ENCODE measurements around the gene EEF1G. TPM values are rescaled to one million over a fixed set of nuclear protein-coding genes. Genes with fewer than 3 reads are reported as not detected.

Gene EEF1G
- total RNA-seq, 4 donors from 2014 or later: 337 to 1,276 (median 1,207) TPM

DNA sequence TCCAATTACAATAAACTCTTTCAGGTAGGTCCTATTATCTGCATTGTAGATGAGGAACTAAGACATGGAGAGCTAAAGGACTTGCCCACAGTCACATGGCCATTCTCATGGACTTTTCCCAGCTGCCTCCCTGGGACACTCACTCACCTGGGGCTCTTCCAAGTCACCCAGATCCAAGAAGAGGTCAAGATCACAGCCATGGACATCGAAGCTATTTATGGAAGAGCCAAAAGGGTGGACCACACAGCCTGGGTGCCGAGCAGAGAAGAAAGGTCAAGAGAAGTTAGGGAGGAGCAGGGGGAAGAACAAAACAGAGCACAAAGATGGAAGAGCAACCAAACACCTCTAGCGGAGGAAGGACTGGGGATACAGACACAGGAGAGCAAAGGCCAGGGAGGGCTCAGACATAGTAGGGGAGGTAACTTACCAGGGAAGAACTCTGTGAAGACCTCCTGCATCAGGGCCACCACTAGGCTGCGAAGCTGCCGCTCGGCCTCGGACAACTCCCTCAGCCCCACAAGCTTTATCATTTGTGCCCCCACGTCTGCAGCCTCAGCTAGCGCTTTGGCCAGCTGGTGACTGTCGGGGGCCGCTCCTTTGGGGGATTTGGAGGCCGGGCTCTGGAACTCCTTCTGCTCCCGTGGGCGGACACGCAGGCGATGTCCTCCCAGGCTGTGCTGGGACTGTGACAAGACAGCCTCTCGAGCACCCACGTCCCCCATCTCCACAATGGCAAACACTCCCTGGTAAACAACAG, 7.4 kb upstream of the EEF1G start:
- Histone ChIP-seq H3K4me1 (peaks cover 0 to 11% (median 10%) of the 10 kb centered on the region in 4 donors), H3K27me3 (no peaks in the 10 kb centered on the region), H3K27ac (no peak overlapping the region), H3K4me3 (no peak overlapping the region), H3K9me3 (no peaks in the 10 kb centered on the region), H3K36me3 (peaks cover 0 to 22% (median 2%) of the 10 kb centered on the region in 4 donors)
- intact Hi-C loops (cut with DNase I; ENCODE audit: low total_unique reads) (no loop called here), in situ Hi-C loops (cut with MboI; ENCODE audit: low pct_ligation_motif_present in 1 of 4, low pct_unique_long_range_greater_than_20kb in 1 of 4, low sequenced_read_pairs in 3 of 4) (loop anchor here in 1 of 4 donors (25.0 kb wide), 1 partner anchor 281 kb away; no protein-coding TSS in a partner anchor)
- DNase-seq: no peak
- TF ChIP-seq POLR2A (IDR thresholded peaks at IDR 0.05) (no peak), EP300 (IDR thresholded peaks at IDR 0.05; ENCODE audit: low read depth) (no peak), POLR2AphosphoS5 (IDR thresholded peaks at IDR 0.05) (no peak), CTCF (IDR thresholded peaks at IDR 0.05) (no peak)
- WGBS, 2 donors (ENCODE audit: low coverage in 1 of 2): 94% methylated on average over 18 of the region's 18 CpGs; no CpG with 5 or more reads in 1 of the 2 donors

DNA sequence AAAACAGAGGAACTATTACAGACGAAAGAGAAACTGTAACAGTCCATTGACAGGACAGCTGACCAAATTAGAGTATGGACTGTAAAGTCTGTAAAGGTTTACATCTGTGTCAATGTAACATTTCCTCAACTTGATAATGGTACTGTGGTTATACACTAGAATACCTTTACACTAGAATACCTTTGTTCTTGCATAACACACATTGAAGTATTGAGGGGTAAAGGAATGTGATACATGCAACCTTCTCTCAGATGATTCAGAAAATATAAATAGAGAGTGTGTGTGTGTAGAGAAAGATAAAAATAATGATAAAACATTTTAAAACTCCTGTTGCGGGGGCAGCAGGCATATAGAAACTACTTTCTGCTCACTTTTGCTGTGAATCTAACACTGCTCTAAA, 5.6 kb upstream of the EEF1G start:
- Histone ChIP-seq H3K27ac (no peak overlapping the region), H3K36me3 (peaks cover 0 to 17% (median 0%) of the 10 kb centered on the region in 4 donors), H3K4me1 (peaks cover 9 to 28% (median 26%) of the 10 kb centered on the region in 4 donors), H3K4me3 (no peak overlapping the region), H3K9me3 (no peaks in the 10 kb centered on the region), H3K27me3 (no peaks in the 10 kb centered on the region)
- TF ChIP-seq EP300 (IDR thresholded peaks at IDR 0.05; ENCODE audit: low read depth) (no peak), POLR2AphosphoS5 (IDR thresholded peaks at IDR 0.05) (no peak), POLR2A (IDR thresholded peaks at IDR 0.05) (no peak), CTCF (IDR thresholded peaks at IDR 0.05) (no peak)
- in situ Hi-C loops (cut with MboI; ENCODE audit: low pct_ligation_motif_present in 1 of 4, low pct_unique_long_range_greater_than_20kb in 1 of 4, low sequenced_read_pairs in 3 of 4) (loop anchor here in 1 of 4 donors (25.0 kb wide), 1 partner anchor 283 kb away; no protein-coding TSS in a partner anchor), intact Hi-C loops (cut with DNase I; ENCODE audit: low total_unique reads) (no loop called here)
- no peak for DNase-seq
- 67 to 94% methylated on average over 1 to 2 of the region's 2 CpGs for WGBS, 2 donors (ENCODE audit: low coverage in 1 of 2)

DNA sequence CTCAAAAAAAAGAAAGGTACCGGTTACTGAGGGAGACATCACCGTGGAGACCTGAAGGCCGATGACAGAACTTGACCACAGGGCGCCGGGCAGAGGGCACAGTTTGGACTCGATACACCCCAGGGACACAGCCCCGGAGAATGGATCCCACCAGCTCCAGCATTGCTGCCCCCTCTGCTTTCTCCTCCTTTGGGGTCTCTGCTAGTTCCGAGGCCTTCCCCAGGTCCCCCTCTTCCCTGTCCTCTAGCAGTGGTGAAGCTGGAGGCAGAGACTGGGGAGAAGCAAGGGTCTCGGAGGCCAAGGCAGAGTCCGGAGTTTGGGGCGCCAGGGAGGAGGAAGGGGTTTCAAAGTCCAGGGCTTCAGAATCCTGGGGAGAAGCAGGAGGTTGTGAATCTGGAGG, 4.8 kb upstream of the EEF1G start:
- Histone ChIP-seq H3K27me3 (no peaks in the 10 kb centered on the region), H3K36me3 (peaks cover 0 to 17% (median 0%) of the 10 kb centered on the region in 4 donors), H3K27ac (no peak overlapping the region), H3K9me3 (no peaks in the 10 kb centered on the region), H3K4me1 (peaks cover 9 to 28% (median 26%) of the 10 kb centered on the region in 4 donors), H3K4me3 (no peak overlapping the region)
- DNase-seq: no peak
- WGBS, 2 donors (ENCODE audit: low coverage in 1 of 2): 90 to 100% methylated on average over 1 to 11 of the region's 11 CpGs
- intact Hi-C loops (cut with DNase I; ENCODE audit: low total_unique reads): no loop called here
- TF ChIP-seq CTCF (IDR thresholded peaks at IDR 0.05) (no peak), POLR2AphosphoS5 (IDR thresholded peaks at IDR 0.05) (no peak), POLR2A (IDR thresholded peaks at IDR 0.05) (no peak), EP300 (IDR thresholded peaks at IDR 0.05; ENCODE audit: low read depth) (no peak)
- in situ Hi-C loops (cut with MboI; ENCODE audit: low pct_ligation_motif_present in 1 of 4, low pct_unique_long_range_greater_than_20kb in 1 of 4, low sequenced_read_pairs in 3 of 4): loop anchor here in 1 of 4 donors (25.0 kb wide), 1 partner anchor 284 kb away; no protein-coding TSS in a partner anchor

DNA sequence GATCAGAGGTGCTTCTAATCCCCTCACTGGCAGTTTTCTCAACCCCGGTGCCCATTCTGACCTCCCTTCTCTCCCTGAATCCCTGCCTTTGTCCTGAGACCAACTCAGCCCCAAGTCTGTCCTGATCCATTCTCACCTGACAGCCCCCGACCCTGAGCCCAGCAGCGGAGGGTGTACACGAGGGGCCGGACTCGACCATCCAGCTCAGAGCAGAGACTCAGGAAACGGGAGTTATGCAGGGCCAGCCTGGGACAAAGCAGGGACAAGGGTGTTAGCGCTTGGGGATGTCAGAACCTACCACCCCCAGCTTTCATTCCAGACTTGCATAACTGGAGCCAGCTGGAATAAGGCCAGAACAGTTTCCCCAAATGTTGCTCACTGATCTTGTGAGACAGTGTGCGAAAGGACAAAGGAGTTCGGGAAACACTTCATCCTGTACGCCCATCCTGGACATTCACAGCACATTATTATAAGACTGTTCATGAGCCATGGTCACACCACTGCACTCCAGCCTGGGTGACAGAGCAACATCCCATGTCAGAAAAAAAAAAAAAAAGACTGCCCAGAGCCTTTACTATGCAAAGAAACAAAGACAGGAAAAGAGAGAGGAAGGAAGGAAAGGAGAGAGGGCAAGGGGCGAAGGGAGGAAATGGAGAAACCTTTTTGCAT, 3.5 kb upstream of the EEF1G start:
- Histone ChIP-seq H3K27me3 (no peaks in the 10 kb centered on the region), H3K36me3 (peaks cover 0 to 17% (median 0%) of the 10 kb centered on the region in 4 donors), H3K27ac (peak overlapping the region; percentile 64 to 96 (median 94)), H3K4me1 (peaks cover 13 to 36% (median 33%) of the 10 kb centered on the region in 4 donors), H3K4me3 (no peak overlapping the region), H3K9me3 (no peaks in the 10 kb centered on the region)
- intact Hi-C loops (cut with DNase I; ENCODE audit: low total_unique reads) (no loop called here), in situ Hi-C loops (cut with MboI; ENCODE audit: low pct_ligation_motif_present in 1 of 4, low pct_unique_long_range_greater_than_20kb in 1 of 4, low sequenced_read_pairs in 3 of 4) (loop anchor here in 1 of 4 donors (25.0 kb wide), 1 partner anchor 285 kb away; no protein-coding TSS in a partner anchor)
- TF ChIP-seq POLR2AphosphoS5 (IDR thresholded peaks at IDR 0.05): no peak
- no peak for DNase-seq
- 67 to 86% methylated on average over 2 to 12 of the region's 12 CpGs for WGBS, 2 donors (ENCODE audit: low coverage in 1 of 2)

All from transverse colon (tissue), 4 donors.